SH-SY5Y (cell line): ENCODE results near the gene UTS2B.

Experiments
- GATA2 ChIP-seq: IDR thresholded peaks from 2 replicates; pipeline ENCODE4 v1.6.1; 2011; ENCODE audit warnings: mild to moderate bottlenecking, low read depth, low read length
- GATA3 ChIP-seq: IDR thresholded peaks from 2 replicates; pipeline ENCODE4 v1.6.1; 2011; ENCODE audit warnings: low read depth, mild to moderate bottlenecking, low read length, moderate library complexity

DNA sequence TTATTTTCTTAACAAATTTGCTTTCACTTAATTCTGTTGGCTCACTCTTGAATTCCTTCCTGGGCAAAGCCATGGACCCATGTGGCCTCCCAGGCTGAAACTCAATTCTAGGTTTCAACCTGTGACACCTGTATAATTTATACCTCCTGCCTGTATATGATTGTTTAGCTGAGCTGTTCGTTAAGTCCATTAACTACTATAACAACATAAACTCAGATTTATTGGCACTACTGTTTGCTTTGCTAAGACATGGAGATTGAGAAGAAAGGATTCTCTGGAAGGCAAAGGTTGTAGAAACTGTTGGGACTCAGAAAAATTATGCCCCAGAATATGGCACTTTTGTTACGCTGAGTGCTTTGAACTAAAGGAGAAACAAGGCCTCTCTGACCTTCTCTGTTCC, 27.9 kb downstream of the UTS2B start:
- no peak for TF ChIP-seq GATA2
- no peak for TF ChIP-seq GATA3
